NT2/D1 (cell line): ENCODE measurements around the gene ZFAND6.

Experiments
- SUZ12 ChIP-seq: IDR thresholded peaks from 2 replicates; pipeline ENCODE4 v1.6.1; 2011; ENCODE audit not compliant: insufficient read length, insufficient read depth; ENCODE audit errors: extremely low read depth
- YY1 ChIP-seq: IDR thresholded peaks from 2 replicates; pipeline ENCODE4 v1.6.1; 2011; ENCODE audit not compliant: insufficient read length, insufficient read depth
- ZNF274 ChIP-seq: IDR thresholded peaks from 2 replicates; pipeline ENCODE4 v1.6.1; 2011; ENCODE audit warnings: mild to moderate bottlenecking, low read depth, low read length

DNA sequence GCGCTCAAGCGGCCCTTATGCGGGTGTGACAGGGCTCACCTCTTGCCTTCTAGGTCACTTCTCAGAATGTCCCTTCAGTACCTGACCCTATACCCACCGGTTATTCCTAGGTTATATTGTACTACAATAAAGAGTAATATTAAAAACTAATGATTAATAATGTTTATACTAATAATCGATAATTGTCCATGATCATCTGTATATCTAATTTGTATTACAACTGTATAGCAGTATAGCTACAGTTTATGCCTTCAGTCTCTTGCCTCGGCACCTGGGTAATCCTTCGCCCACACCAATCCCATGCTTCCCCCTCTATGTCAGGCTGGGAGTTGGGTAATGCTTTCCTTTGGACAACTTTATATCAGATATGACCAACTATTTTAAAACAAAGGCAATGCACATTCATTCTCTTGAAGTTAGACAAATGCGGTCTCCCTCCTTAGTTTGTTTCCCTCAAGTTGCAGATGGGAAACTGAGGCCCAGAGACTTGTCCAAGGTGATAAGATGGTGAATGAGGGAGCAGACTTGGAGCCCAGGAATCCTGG is 96.8 kb downstream of the ZFAND6 start:
- TF ChIP-seq ZNF274 (no peak), YY1 (no peak), SUZ12 (no peak)
